Measurements from ENCODE around the gene HSPB2. TPM values are rescaled to one million over a fixed set of nuclear protein-coding genes. Genes with fewer than 3 reads are reported as not detected.

The HSPB2 gene
- total RNA-seq, 1 donor from 2014 or later, result 36.5 TPM

- no peaks in the 10 kb centered on the region for H3K36me3 ChIP-seq
- intact Hi-C loops (cut with micrococcal nuclease), result no loop called here
- H3K27me3 ChIP-seq (ENCODE audit: low read depth), result no peaks in the 10 kb centered on the region
- no peaks in the 10 kb centered on the region for H3K9me3 ChIP-seq (replicated peaks)
- DNase-seq, result peak; percentile 51
- TF ChIP-seq, protein P1, sequence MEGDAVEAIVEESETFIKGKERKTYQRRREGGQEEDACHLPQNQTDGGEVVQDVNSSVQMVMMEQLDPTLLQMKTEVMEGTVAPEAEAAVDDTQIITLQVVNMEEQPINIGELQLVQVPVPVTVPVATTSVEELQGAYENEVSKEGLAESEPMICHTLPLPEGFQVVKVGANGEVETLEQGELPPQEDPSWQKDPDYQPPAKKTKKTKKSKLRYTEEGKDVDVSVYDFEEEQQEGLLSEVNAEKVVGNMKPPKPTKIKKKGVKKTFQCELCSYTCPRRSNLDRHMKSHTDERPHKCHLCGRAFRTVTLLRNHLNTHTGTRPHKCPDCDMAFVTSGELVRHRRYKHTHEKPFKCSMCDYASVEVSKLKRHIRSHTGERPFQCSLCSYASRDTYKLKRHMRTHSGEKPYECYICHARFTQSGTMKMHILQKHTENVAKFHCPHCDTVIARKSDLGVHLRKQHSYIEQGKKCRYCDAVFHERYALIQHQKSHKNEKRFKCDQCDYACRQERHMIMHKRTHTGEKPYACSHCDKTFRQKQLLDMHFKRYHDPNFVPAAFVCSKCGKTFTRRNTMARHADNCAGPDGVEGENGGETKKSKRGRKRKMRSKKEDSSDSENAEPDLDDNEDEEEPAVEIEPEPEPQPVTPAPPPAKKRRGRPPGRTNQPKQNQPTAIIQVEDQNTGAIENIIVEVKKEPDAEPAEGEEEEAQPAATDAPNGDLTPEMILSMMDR (IDR thresholded peaks at IDR 0.05; ENCODE audit: borderline replicate concordance), result no peak
- no peak overlapping the region for H3K4me3 ChIP-seq
- peaks cover 81% of the 10 kb centered on the region for H3K4me1 ChIP-seq
- H3K27ac ChIP-seq (replicated peaks), result peak overlapping the region; percentile 86
These were observed 29.4 kb downstream of the HSPB2 start for GRCh38 chr11:111941963-111942362.

DNA sequence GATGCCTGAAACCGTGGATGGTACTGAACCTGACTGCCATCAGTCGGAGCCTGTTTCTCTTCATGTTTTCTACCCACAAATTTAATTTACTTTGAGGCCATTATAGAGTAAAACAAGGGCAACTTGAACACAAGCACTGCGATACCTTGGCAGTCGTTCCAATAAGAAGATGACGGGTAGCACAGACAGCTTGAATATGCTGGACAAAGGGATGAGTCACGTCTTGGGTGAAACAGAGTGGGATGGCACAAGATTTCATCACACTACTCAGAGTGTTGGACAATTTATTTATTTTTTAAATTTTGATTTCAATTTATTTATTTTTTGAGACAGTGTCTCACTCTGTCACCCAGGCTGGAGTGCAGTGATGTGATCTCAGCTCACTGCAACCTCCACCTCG is 30.3 kb downstream of the HSPB2 start:
- Histone ChIP-seq H3K27ac (replicated peaks) (peak overlapping the region; percentile 86), H3K4me1 (peaks cover 77% of the 10 kb centered on the region), H3K36me3 (no peaks in the 10 kb centered on the region), H3K27me3 (ENCODE audit: low read depth) (no peaks in the 10 kb centered on the region), H3K9me3 (replicated peaks) (no peaks in the 10 kb centered on the region), H3K4me3 (no peak overlapping the region)
- DNase-seq, result no peak
- intact Hi-C loops (cut with micrococcal nuclease), result no loop called here
- TF ChIP-seq, protein P1 (IDR thresholded peaks at IDR 0.05; ENCODE audit: borderline replicate concordance), result no peak

GRCh38 chr11:111944139-111944538 is 31.6 kb downstream of the HSPB2 start:
- intact Hi-C loops (cut with micrococcal nuclease), result no loop called here
- Histone ChIP-seq H3K27ac (replicated peaks) (peak overlapping the region; percentile 8), H3K4me1 (peaks cover 66% of the 10 kb centered on the region), H3K4me3 (no peak overlapping the region), H3K9me3 (replicated peaks) (no peaks in the 10 kb centered on the region), H3K36me3 (no peaks in the 10 kb centered on the region), H3K27me3 (ENCODE audit: low read depth) (no peaks in the 10 kb centered on the region)
- TF ChIP-seq, protein P1 (IDR thresholded peaks at IDR 0.05; ENCODE audit: borderline replicate concordance), result no peak
- no peak for DNase-seq

- no peak for DNase-seq
- Histone ChIP-seq H3K9me3 (replicated peaks) (no peaks in the 10 kb centered on the region), H3K36me3 (no peaks in the 10 kb centered on the region), H3K4me3 (no peak overlapping the region), H3K27me3 (ENCODE audit: low read depth) (no peaks in the 10 kb centered on the region), H3K4me1 (peaks cover 66% of the 10 kb centered on the region), H3K27ac (replicated peaks) (peak overlapping the region; percentile 32)
- TF ChIP-seq, protein P1 (IDR thresholded peaks at IDR 0.05; ENCODE audit: borderline replicate concordance), result no peak
- intact Hi-C loops (cut with micrococcal nuclease), result no loop called here
These were observed 32.1 kb downstream of the HSPB2 start for GRCh38 chr11:111944651-111945051.

- Histone ChIP-seq H3K4me1 (peaks cover 65% of the 10 kb centered on the region), H3K4me3 (no peak overlapping the region), H3K27me3 (ENCODE audit: low read depth) (no peaks in the 10 kb centered on the region), H3K9me3 (replicated peaks) (no peaks in the 10 kb centered on the region), H3K36me3 (no peaks in the 10 kb centered on the region), H3K27ac (replicated peaks) (peak overlapping the region; percentile 32)
- no peak for DNase-seq
- TF ChIP-seq, protein P1 (IDR thresholded peaks at IDR 0.05; ENCODE audit: borderline replicate concordance), result no peak
- intact Hi-C loops (cut with micrococcal nuclease), result no loop called here
These were observed 32.7 kb downstream of the HSPB2 start for GRCh38 chr11:111945198-111945597.

GRCh38 chr11:111946499-111946898 is 34.0 kb downstream of the HSPB2 start:
- Histone ChIP-seq H3K27me3 (ENCODE audit: low read depth) (no peaks in the 10 kb centered on the region), H3K4me1 (peaks cover 55% of the 10 kb centered on the region), H3K4me3 (no peak overlapping the region), H3K36me3 (no peaks in the 10 kb centered on the region), H3K27ac (replicated peaks) (no peak overlapping the region), H3K9me3 (replicated peaks) (no peaks in the 10 kb centered on the region)
- TF ChIP-seq, protein P1 (IDR thresholded peaks at IDR 0.05; ENCODE audit: borderline replicate concordance), result no peak
- no peak for DNase-seq
- intact Hi-C loops (cut with micrococcal nuclease), result no loop called here

All from left ventricle myocardium inferior (tissue), 1 donor.